Stimulated activated CD8-positive, alpha-beta memory T cell treated with anti-CD3 and anti-CD28 coated beads, Interleukin-4, amount 100 ng/mL, for 1 hour (primary cell): ENCODE data around the gene WBP2NL.
A peak's percentile ranks its signal among the peaks of the same experiment; 100 is the strongest.
"Not testable (repeated sequence)": the region's sequence is repeated elsewhere in the genome, so short reads cannot be mapped to it uniquely, and the experiment has no call there.

ENCODE experiments used
- DNase-seq, 2 donors: peaks; one replicate each; pipeline ENCODE4 v3.0.0-alpha.2; 2020; ENCODE audit warnings: low read depth in 2 of 2, low spot score in 1 of 2

Gene WBP2NL

GRCh38 chr22:42071508-42071907, 72.9 kb downstream of the WBP2NL start:
- not testable (repeated sequence) for DNase-seq

DNA sequence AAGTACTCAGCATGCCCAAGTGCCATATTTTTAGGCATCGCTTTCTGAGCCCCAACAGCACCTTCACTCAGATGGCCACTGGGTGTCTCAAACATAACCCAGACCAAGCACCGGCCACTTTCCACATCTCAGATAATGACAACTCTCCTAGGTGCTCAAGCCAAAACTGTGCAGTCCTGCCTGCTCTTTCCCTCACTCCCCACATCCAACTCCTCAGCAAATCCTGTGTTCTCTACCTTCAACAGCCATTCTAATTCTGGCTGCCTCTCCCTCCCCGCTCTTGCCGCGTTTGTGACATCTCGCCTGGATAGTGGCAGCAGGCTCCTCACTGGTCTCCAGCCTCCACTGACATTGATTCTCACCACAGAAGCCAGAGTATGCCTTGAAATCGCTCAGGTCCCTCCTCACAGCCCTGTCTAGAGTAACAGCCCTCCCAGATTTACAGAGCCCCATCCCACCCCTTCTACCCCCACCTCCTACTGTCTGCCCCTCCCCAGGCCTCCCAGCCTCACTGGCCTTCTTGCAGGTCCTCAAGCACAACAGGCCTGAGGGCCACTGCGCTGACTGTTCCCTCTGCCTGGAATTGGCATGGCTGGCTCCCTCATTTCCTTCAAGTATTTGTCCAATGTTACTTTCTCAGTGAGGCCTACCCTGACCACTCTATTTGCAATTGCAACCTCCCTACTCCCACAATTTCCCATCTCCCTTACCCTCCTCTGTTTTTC, 74.2 kb downstream of the WBP2NL start:
- DNase-seq: no peak

DNA sequence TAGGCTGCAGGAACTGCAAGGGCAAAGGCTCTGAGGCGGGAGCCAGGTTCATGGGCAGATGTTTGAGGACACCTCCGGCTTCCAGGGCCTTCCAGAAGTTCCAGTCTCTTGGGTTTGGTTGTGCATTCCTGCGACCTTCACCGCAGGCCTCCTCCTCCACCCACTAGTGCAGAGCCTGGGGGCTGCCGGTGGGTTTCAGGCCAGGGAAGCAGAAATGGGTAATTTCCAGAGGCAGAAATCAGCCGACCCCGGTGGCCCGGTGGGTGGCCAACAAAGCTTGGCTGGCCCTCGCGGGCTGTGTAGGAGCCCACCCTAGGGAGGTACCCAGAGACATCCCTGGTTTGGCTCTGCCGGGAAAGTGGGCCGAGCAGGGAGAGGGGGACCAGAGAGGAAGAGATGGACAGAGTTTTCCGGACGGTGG, 75.0 kb downstream of the WBP2NL start:
- no peak for DNase-seq

- DNase-seq: peak in 1 of 2 donors; percentile 21
These were observed 75.7 kb downstream of the WBP2NL start, which contains the start of gene PHETA2 for GRCh38 chr22:42074132-42074811. Gene PHETA2, plus strand, starts transcription at chr22:42074248. Its CDS starts 3,046 bp downstream, at chr22:42077294.

- DNase-seq: no peak
These were observed 76.5 kb downstream of the WBP2NL start for GRCh38 chr22:42074846-42075676.

GRCh38 chr22:42076764-42077485, 78.3 kb downstream of the WBP2NL start:
- no peak for DNase-seq

- DNase-seq: no peak
These were observed 79.0 kb downstream of the WBP2NL start for GRCh38 chr22:42077486-42078125.
